ENCODE results near the gene SLFN11. TPM values are rescaled to one million over a fixed set of nuclear protein-coding genes. Genes with fewer than 3 reads are reported as not detected.
"Not testable (repeated sequence)": the region's sequence is repeated elsewhere in the genome, so short reads cannot be mapped to it uniquely, and the experiment has no call there.

The SLFN11 gene
- total RNA-seq, 3 donors from 2014 or later (not counting 1 experiment from before 2014, with no cell fraction given), result 22.9 to 31.8 (median 26.8) TPM

- Histone ChIP-seq H3K4me3 (ENCODE audit: low read length) (no peak overlapping the region), H3K27me3 (ENCODE audit: control insufficient read depth, insufficient read depth, low read length) (no peaks in the 10 kb centered on the region), H3K36me3 (ENCODE audit: control insufficient read depth, insufficient read depth, low read length) (peaks cover 5% of the 10 kb centered on the region), H3K9me3 (ENCODE audit: control insufficient read depth, insufficient read depth, low read length) (peaks cover 10% of the 10 kb centered on the region), H3K4me1 (ENCODE audit: control insufficient read depth, insufficient read depth, low read length) (peaks cover 10% of the 10 kb centered on the region), H3K27ac (ENCODE audit: low read length) (no peak overlapping the region)
- intact Hi-C loops (cut with micrococcal nuclease), result no loop called here
- no peak for ATAC-seq
- no peak overlapping the region for H3K4me3 Mint-ChIP-seq
- peaks cover 21% of the 10 kb centered on the region for H3K36me3 Mint-ChIP-seq
- no peak for TF ChIP-seq CTCF (IDR thresholded peaks at IDR 0.05)
- no peaks in the 10 kb centered on the region for H3K27me3 Mint-ChIP-seq (ENCODE audit: low read depth in 2 of 2)
- no peak for DNase-seq
- no CpG with 5 or more reads among the region's 2 CpGs for WGBS (ENCODE audit: insufficient coverage)
- H3K4me1 Mint-ChIP-seq, result peaks cover 17 to 19% of the 10 kb centered on the region in 2 donors
- H3K9me3 Mint-ChIP-seq, result no peaks in the 10 kb centered on the region
- H3K27ac Mint-ChIP-seq, result no peak overlapping the region
These were observed 35.2 kb downstream of the SLFN11 start for GRCh38 chr17:35338230-35338629.

GRCh38 chr17:35337364-35337763 is 36.1 kb downstream of the SLFN11 start:
- H3K36me3 ChIP-seq (ENCODE audit: control insufficient read depth, insufficient read depth, low read length), result peaks cover 5% of the 10 kb centered on the region
- H3K4me1 ChIP-seq (ENCODE audit: control insufficient read depth, insufficient read depth, low read length), result peaks cover 10% of the 10 kb centered on the region
- H3K4me1 Mint-ChIP-seq, result peaks cover 11 to 12% of the 10 kb centered on the region in 2 donors
- no peak overlapping the region for H3K27ac ChIP-seq (ENCODE audit: low read length)
- DNase-seq (no peak), ATAC-seq (no peak)
- peaks cover 10% of the 10 kb centered on the region for H3K9me3 ChIP-seq (ENCODE audit: control insufficient read depth, insufficient read depth, low read length)
- no peak overlapping the region for H3K4me3 Mint-ChIP-seq
- H3K27me3 Mint-ChIP-seq (ENCODE audit: low read depth in 2 of 2), result no peaks in the 10 kb centered on the region
- no peaks in the 10 kb centered on the region for H3K27me3 ChIP-seq (ENCODE audit: control insufficient read depth, insufficient read depth, low read length)
- H3K4me3 ChIP-seq (ENCODE audit: low read length), result no peak overlapping the region
- no peak overlapping the region for H3K27ac Mint-ChIP-seq
- no peaks in the 10 kb centered on the region for H3K9me3 Mint-ChIP-seq
- intact Hi-C loops (cut with micrococcal nuclease), result no loop called here
- H3K36me3 Mint-ChIP-seq, result peaks cover 17% of the 10 kb centered on the region
- TF ChIP-seq CTCF (IDR thresholded peaks at IDR 0.05), result no peak

DNA sequence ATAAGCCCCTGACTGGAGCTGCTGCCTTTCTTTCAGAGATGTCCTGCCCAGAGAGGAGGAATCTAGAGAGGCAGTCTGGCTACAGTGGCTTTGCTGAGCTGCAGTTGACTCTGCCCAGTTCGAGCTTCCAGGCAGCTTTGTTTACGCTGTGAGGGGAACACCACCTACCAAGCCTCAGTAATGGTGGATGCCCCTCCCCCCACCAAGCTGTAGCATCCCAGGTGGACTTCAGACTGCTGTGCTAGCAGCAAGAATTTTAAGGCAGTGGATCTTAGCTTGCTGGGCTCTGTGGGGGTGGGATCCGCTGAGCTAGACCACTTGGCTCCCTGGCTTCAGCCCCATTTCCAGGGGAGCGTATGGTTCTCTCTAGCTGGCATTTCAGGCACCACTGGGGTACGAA is 39.8 kb downstream of the SLFN11 start:
- intact Hi-C loops (cut with micrococcal nuclease); H3K4me3 Mint-ChIP-seq; H3K4me3 ChIP-seq (ENCODE audit: low read length); H3K27me3 ChIP-seq (ENCODE audit: control insufficient read depth, insufficient read depth, low read length); H3K4me1 ChIP-seq (ENCODE audit: control insufficient read depth, insufficient read depth, low read length); H3K36me3 Mint-ChIP-seq; H3K9me3 Mint-ChIP-seq; H3K36me3 ChIP-seq (ENCODE audit: control insufficient read depth, insufficient read depth, low read length); DNase-seq; H3K4me1 Mint-ChIP-seq; H3K27me3 Mint-ChIP-seq (ENCODE audit: low read depth in 2 of 2); H3K9me3 ChIP-seq (ENCODE audit: control insufficient read depth, insufficient read depth, low read length); H3K27ac Mint-ChIP-seq; ATAC-seq; H3K27ac ChIP-seq (ENCODE audit: low read length): not testable (repeated sequence)
- whole genome bisulfite sequencing (ENCODE audit: insufficient coverage), result 93% methylated on average over 5 of the region's 5 CpGs

- Histone ChIP-seq H3K27ac (ENCODE audit: low read length) (no peak overlapping the region), H3K9me3 (ENCODE audit: control insufficient read depth, insufficient read depth, low read length) (no peaks in the 10 kb centered on the region), H3K36me3 (ENCODE audit: control insufficient read depth, insufficient read depth, low read length) (peaks cover 20% of the 10 kb centered on the region), H3K4me1 (ENCODE audit: control insufficient read depth, insufficient read depth, low read length) (no peaks in the 10 kb centered on the region), H3K27me3 (ENCODE audit: control insufficient read depth, insufficient read depth, low read length) (no peaks in the 10 kb centered on the region), H3K4me3 (ENCODE audit: low read length) (no peak overlapping the region)
- peaks cover 14% of the 10 kb centered on the region for H3K36me3 Mint-ChIP-seq
- no peak overlapping the region for H3K4me3 Mint-ChIP-seq
- TF ChIP-seq CTCF (IDR thresholded peaks at IDR 0.05), result no peak
- peaks cover 8 to 13% of the 10 kb centered on the region in 2 donors for H3K4me1 Mint-ChIP-seq
- DNase-seq, result no peak
- ATAC-seq, result no peak
- no peak overlapping the region for H3K27ac Mint-ChIP-seq
- WGBS (ENCODE audit: insufficient coverage), result no CpG with 5 or more reads among the region's 1 CpG
- intact Hi-C loops (cut with micrococcal nuclease), result no loop called here
- H3K27me3 Mint-ChIP-seq (ENCODE audit: low read depth in 2 of 2), result no peaks in the 10 kb centered on the region
- H3K9me3 Mint-ChIP-seq, result no peaks in the 10 kb centered on the region
These were observed 50.7 kb downstream of the SLFN11 start for GRCh38 chr17:35322749-35323148.
